SK-N-SH (cell line): ENCODE measurements around the gene ADAMTS1. TPM values are rescaled to one million over a fixed set of nuclear protein-coding genes. Genes with fewer than 3 reads are reported as not detected.

Experiments
- CTCF ChIA-PET: fragments of 300-600, 350-600 bp; formaldehyde crosslinking; extraction: SDS; loops from one replicate; lab custom pipeline; 2021; lab: Yijun Ruan, JAX
- POLR2A ChIA-PET: fragments of 350-600 bp; sonication (Branson Sonifier 250); formaldehyde crosslinking; extraction: SDS; loops from one replicate; lab custom pipeline; 2020; ENCODE audit warnings: antibody characterized with exemption, inconsistent platforms; lab: Yijun Ruan, JAX
- DNase-seq: peaks from one replicate; pipeline ENCODE4 v3.0.0; 2012
- H2AFZ ChIP-seq: fragments of 200-600 bp; sonication (generic); 2 replicates; pipeline ENCODE4 v1.8.1; 2016; ENCODE audit warnings: antibody characterized with exemption, mild to moderate bottlenecking, low read depth
- H3F3A ChIP-seq: fragments of 200-600 bp; sonication (generic); replicated peaks from 2 replicates; pipeline ENCODE3; 2016; ENCODE audit warnings: antibody characterized with exemption, mild to moderate bottlenecking; ENCODE audit not compliant: insufficient read depth
- H3K27ac ChIP-seq, 2 experiments: fragments of 200-500 bp in 1 of 2; fragments of 200-600 bp in 1 of 2; sonication (Bioruptor generic) in 1 of 2; sonication (generic), shearing (Covaris generic) in 1 of 2; 2 replicates each; pipeline versions ENCODE4 v1.5.1 to v1.6.1; 2014 to 2016; ENCODE audit warnings: low read depth in 2 of 2, inconsistent platforms in 1 of 2, low read length in 1 of 2, mild to moderate bottlenecking in 1 of 2, mixed read lengths in 1 of 2
- H3K27me3 ChIP-seq: fragments of 200-600 bp; sonication (generic), shearing (Covaris generic); 2 replicates; pipeline ENCODE4 v1.6.1; 2016; ENCODE audit warnings: mixed run types; ENCODE audit not compliant: insufficient read depth
- H3K36me3 ChIP-seq, 2 experiments: fragments of 200-500 bp in 1 of 2; fragments of 200-600 bp in 1 of 2; sonication (Bioruptor generic) in 1 of 2; sonication (generic) in 1 of 2; replicated peaks in 1 of 2; 2 replicates each; pipeline versions ENCODE3 to v1.5.1; 2014 to 2016; ENCODE audit warnings: low read length in 1 of 2, mild to moderate bottlenecking in 1 of 2; ENCODE audit not compliant: insufficient read depth in 2 of 2, control insufficient read depth in 1 of 2
- H3K4me1 ChIP-seq, 2 experiments: fragments of 200-500 bp in 1 of 2; fragments of 200-600 bp in 1 of 2; sonication (Bioruptor generic) in 1 of 2; sonication (generic), shearing (Covaris generic) in 1 of 2; 2 replicates each; pipeline versions ENCODE4 v1.5.1 to v1.6.1; 2014 to 2016; ENCODE audit warnings: low read depth in 1 of 2, low read length in 1 of 2, mixed run types in 1 of 2; ENCODE audit not compliant: insufficient read depth in 2 of 2, control insufficient read depth in 1 of 2
- H3K4me2 ChIP-seq: fragments of 200-600 bp; sonication (generic), shearing (Covaris generic); 2 replicates; pipeline ENCODE4 v1.6.1; 2017; ENCODE audit warnings: mixed run types
- H3K4me3 ChIP-seq, 2 experiments: fragments of 200-500 bp in 1 of 2; fragments of 200-600 bp in 1 of 2; sonication (Bioruptor generic) in 1 of 2; sonication (generic), shearing (Covaris generic) in 1 of 2; 2 replicates each; pipeline versions ENCODE4 v1.5.1 to v1.8.1; 2014 to 2016; ENCODE audit warnings: low read depth in 2 of 2, inconsistent platforms in 1 of 2, low read length in 1 of 2, mild to moderate bottlenecking in 1 of 2, mixed read lengths in 1 of 2, moderate library complexity in 1 of 2
- H3K79me2 ChIP-seq: fragments of 200-600 bp; sonication (generic); 2 replicates; pipeline ENCODE4 v1.8.1; 2017; ENCODE audit warnings: mild to moderate bottlenecking; ENCODE audit not compliant: insufficient read depth
- H3K9ac ChIP-seq: fragments of 200-600 bp; sonication (generic); 2 replicates; pipeline ENCODE4 v1.6.1; 2017; ENCODE audit warnings: mixed run types
- H3K9me2 ChIP-seq: fragments of 200-600 bp; sonication (generic); 2 replicates; pipeline ENCODE4 v1.6.1; 2017; ENCODE audit warnings: mixed run types
- H3K9me3 ChIP-seq: fragments of 200-600 bp; sonication (generic); 2 replicates; pipeline ENCODE4 v1.6.1; 2017; ENCODE audit warnings: mixed run types, mild to moderate bottlenecking, moderate library complexity
- H4K20me1 ChIP-seq: fragments of 200-600 bp; sonication (generic); 2 replicates; pipeline ENCODE4 v1.6.1; 2017; ENCODE audit warnings: mild to moderate bottlenecking, mixed run types; ENCODE audit not compliant: insufficient read depth
- CHD2 ChIP-seq: fragments of 150-350 bp; IDR thresholded peaks from 2 replicates; pipeline ENCODE4 v1.6.1; 2018; ENCODE audit warnings: low read length; ENCODE audit not compliant: partially characterized antibody
- EP300 ChIP-seq, 2 experiments: IDR thresholded peaks; 2 replicates each; pipeline versions ENCODE4 v1.4.0 to v1.6.1; 2012; ENCODE audit warnings: borderline replicate concordance in 1 of 2, low read depth in 1 of 2, low read length in 1 of 2
- EZH2phosphoT487 ChIP-seq: fragments of 200-600 bp; sonication (generic); IDR thresholded peaks from 2 replicates; pipeline ENCODE4 v1.6.1; 2017; ENCODE audit warnings: low read depth, mixed run types, mild to moderate bottlenecking, antibody characterized with exemption, moderate library complexity, borderline replicate concordance
- FOSL2 ChIP-seq: IDR thresholded peaks from 2 replicates; pipeline ENCODE4 v1.4.0; 2012; ENCODE audit warnings: low read depth, mild to moderate bottlenecking, moderate library complexity, borderline replicate concordance
- FOXJ3 ChIP-seq: sonication (generic); formaldehyde crosslinking; IDR thresholded peaks from 2 replicates; pipeline ENCODE4 v1.5.1; 2020; ENCODE audit warnings: mild to moderate bottlenecking, missing genetic modification reagents
- FOXM1 ChIP-seq: IDR thresholded peaks from 2 replicates; pipeline ENCODE4 v1.4.0; 2012; ENCODE audit warnings: low read depth, mild to moderate bottlenecking
- GABPA ChIP-seq: IDR thresholded peaks from 2 replicates; pipeline ENCODE4 v1.4.0; 2012; ENCODE audit warnings: low read depth, mild to moderate bottlenecking
- MXI1 ChIP-seq: IDR thresholded peaks from 2 replicates; pipeline ENCODE4 v1.6.1; 2012; ENCODE audit warnings: mild to moderate bottlenecking, low read depth, low read length, improper control_type of control experiment
- NFIC ChIP-seq: IDR thresholded peaks from 2 replicates; pipeline ENCODE4 v1.4.0; 2012; ENCODE audit warnings: borderline replicate concordance
- NRF1 ChIP-seq: IDR thresholded peaks from 2 replicates; pipeline ENCODE4 v1.6.1; 2012; ENCODE audit warnings: low read depth, mild to moderate bottlenecking, low read length
- RAD21 ChIP-seq: IDR thresholded peaks from 2 replicates; pipeline ENCODE4 v1.6.1; 2012; ENCODE audit warnings: mild to moderate bottlenecking, low read length
- RFX5 ChIP-seq: IDR thresholded peaks from 2 replicates; pipeline ENCODE4 v1.6.1; 2012; ENCODE audit warnings: mild to moderate bottlenecking, improper control_type of control experiment, low read length
- SIN3A ChIP-seq: IDR thresholded peaks from 2 replicates; pipeline ENCODE4 v1.6.1; 2012; ENCODE audit warnings: low read depth, mild to moderate bottlenecking, low read length, moderate library complexity, borderline replicate concordance
- SMC3 ChIP-seq: IDR thresholded peaks from 2 replicates; pipeline ENCODE4 v1.6.1; 2012; ENCODE audit warnings: low read depth, low read length, improper control_type of control experiment
- TAF1 ChIP-seq: IDR thresholded peaks from 2 replicates; pipeline ENCODE4 v1.6.1; 2012; ENCODE audit warnings: low read depth, mild to moderate bottlenecking, low read length, moderate library complexity, borderline replicate concordance
- TEAD4 ChIP-seq: IDR thresholded peaks from 2 replicates; pipeline ENCODE4 v1.4.0; 2012; ENCODE audit warnings: mild to moderate bottlenecking, borderline replicate concordance; ENCODE audit not compliant: insufficient read depth
- YY1 ChIP-seq: IDR thresholded peaks from 2 replicates; pipeline ENCODE4 v1.4.0; 2012; ENCODE audit warnings: low read depth, mild to moderate bottlenecking
- WGBS: methylation state at CpG from one replicate; pipeline ENCODE4 v1.1.6; 2017; ENCODE audit warnings: low lambda C conversion rate; 5-methylcytosine and 5-hydroxymethylcytosine counted together
- polyA plus RNA-seq, 3 experiments: library from polyadenylated mRNA; depleted of rRNA; stranded (reverse); fragments of >200 nt; gene quantifications; 2 replicates each; pipeline ENCODE4 v1.2.3, GENCODE V29; 2012
- TF ChIP-seq, protein P1 (sequence below): IDR thresholded peaks from 2 replicates; pipeline ENCODE4 v1.4.0; 2012; ENCODE audit warnings: low read depth, borderline replicate concordance
- TF ChIP-seq, protein P2 (sequence below): IDR thresholded peaks from 2 replicates; pipeline ENCODE4 v1.4.0; 2012; ENCODE audit warnings: low read depth, borderline replicate concordance
- TF ChIP-seq, protein P3 (sequence below): IDR thresholded peaks from 2 replicates; pipeline ENCODE4; 2012

Gene ADAMTS1
- polyA plus RNA-seq, 1 of the 3 experiments (the other 2 are of a cell fraction), result 137 TPM

DNA sequence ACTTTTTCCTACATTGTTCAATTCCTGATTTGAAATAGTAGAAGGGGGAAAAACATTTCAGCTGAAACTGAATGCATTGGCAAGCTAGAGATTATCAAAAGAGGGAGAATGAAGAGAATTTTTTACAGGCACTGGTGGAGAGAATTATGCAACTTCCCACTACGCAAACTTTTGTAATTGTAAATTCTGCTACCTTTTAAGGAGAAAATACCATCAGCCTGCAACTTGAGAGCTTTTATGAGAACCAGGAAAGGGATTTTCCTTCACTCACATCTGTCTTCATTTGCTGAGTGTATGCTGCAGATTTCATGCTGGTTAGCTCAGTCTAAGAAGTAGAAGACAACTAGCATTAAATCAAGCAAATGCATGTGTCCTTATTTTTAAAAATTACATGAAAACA is 43.7 kb downstream of the ADAMTS1 start:
- POLR2A ChIA-PET, result no interaction called here
- TF ChIP-seq SIN3A, result no peak
- no peak for TF ChIP-seq NFIC
- no peak for TF ChIP-seq FOXJ3 (CRISPR knock-in tag)
- no peak for TF ChIP-seq FOSL2
- TF ChIP-seq, protein P1, sequence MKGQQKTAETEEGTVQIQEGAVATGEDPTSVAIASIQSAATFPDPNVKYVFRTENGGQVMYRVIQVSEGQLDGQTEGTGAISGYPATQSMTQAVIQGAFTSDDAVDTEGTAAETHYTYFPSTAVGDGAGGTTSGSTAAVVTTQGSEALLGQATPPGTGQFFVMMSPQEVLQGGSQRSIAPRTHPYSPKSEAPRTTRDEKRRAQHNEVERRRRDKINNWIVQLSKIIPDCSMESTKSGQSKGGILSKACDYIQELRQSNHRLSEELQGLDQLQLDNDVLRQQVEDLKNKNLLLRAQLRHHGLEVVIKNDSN, result no peak
- TF ChIP-seq RAD21, result no peak
- no peak for TF ChIP-seq RFX5
- no peak for TF ChIP-seq EZH2phosphoT487
- DNase-seq, result no peak
- H3K9me2 ChIP-seq, result no peaks in the 10 kb centered on the region
- peak overlapping the region in 1 of 2 experiments; percentile 43; a peak in 1 of 4 replicates for H3K27ac ChIP-seq
- no peak overlapping the region for H3K9ac ChIP-seq
- no peaks in the 10 kb centered on the region for H3F3A ChIP-seq
- WGBS, result 67% methylated on average over 1 of the region's 1 CpG
- no peak overlapping the region for H2AFZ ChIP-seq
- CTCF ChIA-PET, result interaction anchor here (0.8 to 1.3 kb wide), 2 partner anchors 13 to 33 kb away, joined by 3 read pairs; no protein-coding TSS in a partner anchor
- no peaks in the 10 kb centered on the region for H3K36me3 ChIP-seq
- no peak overlapping the region for H3K4me3 ChIP-seq
- no peaks in the 10 kb centered on the region for H3K9me3 ChIP-seq
- no peaks in the 10 kb centered on the region for H3K79me2 ChIP-seq
- H3K4me1 ChIP-seq, result peaks cover 0 to 6% of the 10 kb centered on the region in 2 experiments; a peak in 2 of 4 replicates
- no peak overlapping the region for H3K4me2 ChIP-seq
- no peaks in the 10 kb centered on the region for H3K27me3 ChIP-seq
- no peaks in the 10 kb centered on the region for H4K20me1 ChIP-seq

DNA sequence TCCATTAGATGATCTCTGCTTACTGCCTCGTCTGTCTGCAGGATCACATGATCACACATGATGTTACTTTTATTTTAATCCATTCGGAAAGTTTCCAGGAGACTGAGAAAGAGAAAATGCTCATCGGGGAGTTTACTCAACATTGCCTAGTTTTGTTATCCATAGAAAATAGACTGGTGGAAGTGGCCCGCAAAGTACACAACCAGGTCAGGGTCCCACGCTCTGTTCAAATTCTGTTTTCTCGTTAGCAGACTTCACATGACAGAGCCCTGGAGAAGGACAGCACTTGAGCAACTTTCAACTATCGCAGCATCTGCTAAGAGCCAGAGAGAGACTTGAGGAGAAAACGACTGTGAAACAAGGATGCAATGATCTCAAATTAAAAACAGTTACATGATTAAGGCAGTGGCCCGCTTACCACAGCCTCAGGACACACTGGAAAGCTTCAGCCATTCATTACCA is 44.2 kb downstream of the ADAMTS1 start:
- H3K9me3 ChIP-seq, result no peaks in the 10 kb centered on the region
- H3K36me3 ChIP-seq, result no peaks in the 10 kb centered on the region
- H3K4me1 ChIP-seq, result peaks cover 4 to 10% of the 10 kb centered on the region in 2 experiments
- H3K27ac ChIP-seq, result peak overlapping the region in 1 of 2 experiments; percentile 43; a peak in 1 of 4 replicates
- no peaks in the 10 kb centered on the region for H3K27me3 ChIP-seq
- no peaks in the 10 kb centered on the region for H3K9me2 ChIP-seq
- no peaks in the 10 kb centered on the region for H3F3A ChIP-seq
- H3K4me2 ChIP-seq, result no peak overlapping the region
- H3K9ac ChIP-seq, result no peak overlapping the region
- DNase-seq, result no peak
- ChIA-PET CTCF (interaction anchor here (0.8 to 1.3 kb wide), 2 partner anchors 12 to 32 kb away, joined by 3 read pairs; no protein-coding TSS in a partner anchor), POLR2A (no interaction called here)
- TF ChIP-seq, protein P2, sequence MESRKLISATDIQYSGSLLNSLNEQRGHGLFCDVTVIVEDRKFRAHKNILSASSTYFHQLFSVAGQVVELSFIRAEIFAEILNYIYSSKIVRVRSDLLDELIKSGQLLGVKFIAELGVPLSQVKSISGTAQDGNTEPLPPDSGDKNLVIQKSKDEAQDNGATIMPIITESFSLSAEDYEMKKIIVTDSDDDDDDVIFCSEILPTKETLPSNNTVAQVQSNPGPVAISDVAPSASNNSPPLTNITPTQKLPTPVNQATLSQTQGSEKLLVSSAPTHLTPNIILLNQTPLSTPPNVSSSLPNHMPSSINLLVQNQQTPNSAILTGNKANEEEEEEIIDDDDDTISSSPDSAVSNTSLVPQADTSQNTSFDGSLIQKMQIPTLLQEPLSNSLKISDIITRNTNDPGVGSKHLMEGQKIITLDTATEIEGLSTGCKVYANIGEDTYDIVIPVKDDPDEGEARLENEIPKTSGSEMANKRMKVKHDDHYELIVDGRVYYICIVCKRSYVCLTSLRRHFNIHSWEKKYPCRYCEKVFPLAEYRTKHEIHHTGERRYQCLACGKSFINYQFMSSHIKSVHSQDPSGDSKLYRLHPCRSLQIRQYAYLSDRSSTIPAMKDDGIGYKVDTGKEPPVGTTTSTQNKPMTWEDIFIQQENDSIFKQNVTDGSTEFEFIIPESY, result no peak
- TF ChIP-seq CHD2 (no peak), YY1 (no peak), SMC3 (no peak), FOSL2 (no peak), GABPA (no peak), NRF1 (no peak), TAF1 (no peak), SIN3A (no peak), RFX5 (no peak), EP300 (IDR thresholded peaks at IDR 0.05; ENCODE audit: borderline replicate concordance in 1 of 2, low read depth in 1 of 2, low read length in 1 of 2) (no peak), MXI1 (no peak), TEAD4 (no peak), FOXM1 (no peak), EZH2phosphoT487 (no peak), FOXJ3 (CRISPR knock-in tag) (no peak)
- TF ChIP-seq, protein P1, result no peak
- TF ChIP-seq, protein P3, sequence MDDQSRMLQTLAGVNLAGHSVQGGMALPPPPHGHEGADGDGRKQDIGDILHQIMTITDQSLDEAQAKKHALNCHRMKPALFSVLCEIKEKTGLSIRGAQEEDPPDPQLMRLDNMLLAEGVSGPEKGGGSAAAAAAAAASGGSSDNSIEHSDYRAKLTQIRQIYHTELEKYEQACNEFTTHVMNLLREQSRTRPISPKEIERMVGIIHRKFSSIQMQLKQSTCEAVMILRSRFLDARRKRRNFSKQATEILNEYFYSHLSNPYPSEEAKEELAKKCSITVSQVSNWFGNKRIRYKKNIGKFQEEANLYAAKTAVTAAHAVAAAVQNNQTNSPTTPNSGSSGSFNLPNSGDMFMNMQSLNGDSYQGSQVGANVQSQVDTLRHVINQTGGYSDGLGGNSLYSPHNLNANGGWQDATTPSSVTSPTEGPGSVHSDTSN, result no peak
- H3K79me2 ChIP-seq, result no peaks in the 10 kb centered on the region
- 68% methylated on average over 9 of the region's 9 CpGs for WGBS
- H2AFZ ChIP-seq, result no peak overlapping the region
- no peak overlapping the region for H3K4me3 ChIP-seq
- H4K20me1 ChIP-seq, result no peaks in the 10 kb centered on the region
